PC-3 (cell line): ENCODE data around the gene TSGA10IP. TPM values are rescaled to one million over a fixed set of nuclear protein-coding genes. Genes with fewer than 3 reads are reported as not detected.

Experiments
- ATAC-seq: fragments of 200-7000 bp; cut with Tn5 transposase; 2 replicates; pipeline ENCODE4 v1.9.1; 2020; ENCODE audit warnings: mild to moderate bottlenecking, moderate library complexity
- BruUV-seq: library from RNA; stranded (reverse); fragments of 400-500 nt; replicated peaks from 2 replicates; lab custom pipeline; 2021; lab: Mats Ljungman, UMichigan
- CTCF ChIA-PET: fragments of 300-600 bp; sonication (Branson Sonifier 250); formaldehyde crosslinking; loops from one replicate; lab custom pipeline; 2022; ENCODE audit warnings: antibody characterized with exemption; lab: Charles Lee
- POLR2A ChIA-PET: fragments of 300-600 bp; sonication (Branson Sonifier 250); formaldehyde crosslinking; loops from one replicate; lab custom pipeline; 2022; ENCODE audit warnings: antibody characterized with exemption; ENCODE audit not compliant: unreplicated experiment; lab: Charles Lee
- DNase-seq: peaks from one replicate; pipeline ENCODE4 v3.0.0-alpha.2; 2015
- H2AFZ ChIP-seq: fragments of 300-600 bp; sonication (generic); 2 replicates; pipeline ENCODE4 v1.6.0; 2016; ENCODE audit warnings: antibody characterized with exemption, low read length
- H3F3A ChIP-seq: fragments of 300-600 bp; sonication (generic); one replicate; pipeline ENCODE4 v1.6.0; 2017; ENCODE audit warnings: antibody characterized with exemption, low read length, control low read depth, mild to moderate bottlenecking; ENCODE audit not compliant: unreplicated experiment
- H3K27ac ChIP-seq: fragments of 300-600 bp; sonication (generic); 2 replicates; pipeline ENCODE4 v1.5.1; 2016; ENCODE audit warnings: mild to moderate bottlenecking, low read length
- H3K27me3 ChIP-seq: fragments of 300-600 bp; sonication (generic); 2 replicates; pipeline ENCODE4 v1.6.1; 2016; ENCODE audit warnings: low read length, mixed read lengths
- H3K36me3 ChIP-seq: fragments of 300-600 bp; sonication (generic); 2 replicates; pipeline ENCODE4 v1.6.1; 2016; ENCODE audit warnings: low read depth, mixed run types, low read length, mixed read lengths
- H3K4me1 ChIP-seq: fragments of 300-600 bp; sonication (generic); 2 replicates; pipeline ENCODE4 v1.5.1; 2016; ENCODE audit warnings: low read length; ENCODE audit not compliant: insufficient read depth
- H3K4me2 ChIP-seq: fragments of 300-600 bp; sonication (generic); 2 replicates; pipeline ENCODE4 v1.6.0; 2016; ENCODE audit warnings: low read length
- H3K4me3 ChIP-seq: fragments of 300-600 bp; sonication (generic); 2 replicates; pipeline ENCODE4 v1.5.1; 2016; ENCODE audit warnings: mild to moderate bottlenecking, low read length, mixed read lengths
- H3K79me2 ChIP-seq: fragments of 300-600 bp; sonication (generic); 2 replicates; pipeline ENCODE4 v1.6.1; 2017; ENCODE audit warnings: low read length, mixed read lengths
- H3K9ac ChIP-seq: fragments of 300-600 bp; sonication (generic); 2 replicates; pipeline ENCODE4 v1.6.0; 2016; ENCODE audit warnings: mild to moderate bottlenecking, low read length
- H3K9me2 ChIP-seq: fragments of 300-600 bp; sonication (generic); replicated peaks from 2 replicates; pipeline ENCODE4 v1.6.1; 2016; ENCODE audit warnings: mixed run types, low read length, mixed read lengths
- H3K9me3 ChIP-seq: fragments of 300-600 bp; sonication (generic); 2 replicates; pipeline ENCODE4 v1.6.1; 2016; ENCODE audit warnings: low read length, mixed read lengths
- H4K20me1 ChIP-seq: fragments of 300-600 bp; sonication (generic); 2 replicates; pipeline ENCODE4 v1.6.1; 2016; ENCODE audit warnings: low read length, mixed read lengths
- EZH2 ChIP-seq: fragments of 300-600 bp; sonication (generic); IDR thresholded peaks from one replicate; pipeline ENCODE4 v1.6.1; 2017; ENCODE audit warnings: antibody characterized with exemption, mild to moderate bottlenecking, low read length; ENCODE audit not compliant: unreplicated experiment
- EZH2phosphoT487 ChIP-seq: fragments of 300-600 bp; sonication (generic); IDR thresholded peaks from 2 replicates; pipeline ENCODE4 v1.6.1; 2018; ENCODE audit warnings: mild to moderate bottlenecking, antibody characterized with exemption, low read length, borderline replicate concordance
- intact Hi-C: fragments of 100-400 bp; cut with micrococcal nuclease; formaldehyde crosslinking; loops from 2 replicates; pipeline ENCODE4 v1.9.0; 2023
- total RNA-seq: library from RNA; depleted of rRNA; stranded (reverse); fragments of >200 nt; gene quantifications from 2 replicates; pipeline ENCODE4 v1.2.3, GENCODE V29; 2014
- TF ChIP-seq, protein P1 (sequence below): fragments of 300-600 bp; sonication (generic); conservative IDR thresholded peaks from 2 replicates; pipeline ENCODE4 v1.5.1; 2017; ENCODE audit warnings: antibody characterized with exemption, low read depth, mild to moderate bottlenecking, low read length

The TSGA10IP gene
- total RNA-seq, 1 experiment from 2014 or later = not detected

DNA sequence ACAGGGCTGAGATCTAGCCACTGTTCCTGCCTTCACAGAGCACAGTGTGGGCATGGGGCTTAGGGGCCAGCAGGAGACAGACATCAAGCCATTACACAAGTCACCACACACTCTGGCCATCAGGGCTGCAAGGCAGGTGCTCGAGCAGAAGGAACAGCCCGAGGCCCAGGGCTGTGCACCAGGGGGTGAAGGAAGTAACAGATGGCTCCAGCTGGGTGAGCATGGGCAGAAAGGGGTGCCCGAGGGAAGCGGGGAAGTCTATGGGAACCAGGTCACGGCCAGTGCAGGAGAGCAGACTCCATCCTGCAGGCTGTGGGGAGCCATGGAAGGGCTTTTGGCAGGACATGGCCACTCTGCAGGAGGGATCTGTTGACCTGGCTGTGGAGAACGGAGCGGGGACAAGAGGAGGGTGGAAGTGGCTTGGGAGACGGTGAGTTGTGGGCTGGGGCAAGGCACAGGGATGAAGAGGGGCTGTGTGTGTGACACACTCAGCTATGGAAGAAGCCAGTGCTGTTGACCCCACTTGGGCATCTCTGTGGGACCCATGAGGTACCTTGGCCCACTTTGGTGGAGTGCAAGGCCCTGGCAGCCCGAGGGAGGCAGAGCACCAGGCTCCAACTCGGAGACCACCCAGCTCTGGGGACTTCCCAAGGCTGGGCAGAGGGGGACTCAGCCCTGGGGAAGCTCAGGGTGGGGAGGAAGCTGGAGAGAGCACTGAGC, 30.0 kb upstream of the TSGA10IP start:
- POLR2A ChIA-PET = interaction anchor here (0.5 to 1.7 kb wide), 8 partner anchors 12 to 1670 kb away, joined by 3 to 35 read pairs (median 8); partner anchors contain the start of genes CCDC85B, FIBP and FOSL1
- no peak; the same call in 1 of the 2 replicates for ATAC-seq
- Histone ChIP-seq H3K9ac (peak overlapping the region; percentile 92), H3K79me2 (peaks cover 72% of the 10 kb centered on the region), H3K4me3 (no peak overlapping the region), H2AFZ (no peak overlapping the region), H4K20me1 (no peaks in the 10 kb centered on the region), H3F3A (peaks cover 5% of the 10 kb centered on the region), H3K9me2 (no peaks in the 10 kb centered on the region), H3K4me1 (peaks cover 75% of the 10 kb centered on the region), H3K36me3 (no peaks in the 10 kb centered on the region), H3K27ac (peak overlapping the region; percentile 93), H3K4me2 (peak overlapping the region; percentile 40), H3K27me3 (no peaks in the 10 kb centered on the region), H3K9me3 (no peaks in the 10 kb centered on the region)
- DNase-seq = no peak
- TF ChIP-seq, protein P1, sequence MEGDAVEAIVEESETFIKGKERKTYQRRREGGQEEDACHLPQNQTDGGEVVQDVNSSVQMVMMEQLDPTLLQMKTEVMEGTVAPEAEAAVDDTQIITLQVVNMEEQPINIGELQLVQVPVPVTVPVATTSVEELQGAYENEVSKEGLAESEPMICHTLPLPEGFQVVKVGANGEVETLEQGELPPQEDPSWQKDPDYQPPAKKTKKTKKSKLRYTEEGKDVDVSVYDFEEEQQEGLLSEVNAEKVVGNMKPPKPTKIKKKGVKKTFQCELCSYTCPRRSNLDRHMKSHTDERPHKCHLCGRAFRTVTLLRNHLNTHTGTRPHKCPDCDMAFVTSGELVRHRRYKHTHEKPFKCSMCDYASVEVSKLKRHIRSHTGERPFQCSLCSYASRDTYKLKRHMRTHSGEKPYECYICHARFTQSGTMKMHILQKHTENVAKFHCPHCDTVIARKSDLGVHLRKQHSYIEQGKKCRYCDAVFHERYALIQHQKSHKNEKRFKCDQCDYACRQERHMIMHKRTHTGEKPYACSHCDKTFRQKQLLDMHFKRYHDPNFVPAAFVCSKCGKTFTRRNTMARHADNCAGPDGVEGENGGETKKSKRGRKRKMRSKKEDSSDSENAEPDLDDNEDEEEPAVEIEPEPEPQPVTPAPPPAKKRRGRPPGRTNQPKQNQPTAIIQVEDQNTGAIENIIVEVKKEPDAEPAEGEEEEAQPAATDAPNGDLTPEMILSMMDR = no peak
- TF ChIP-seq EZH2 (no peak), EZH2phosphoT487 (no peak)
- no TSS peak for BruUV-seq
- CTCF ChIA-PET = interaction anchor here (1.1 to 1.3 kb wide), 2 partner anchors 15 to 27 kb away, joined by 3 to 16 read pairs; partner anchors contain the start of genes FIBP and FOSL1
- intact Hi-C loops = no loop called here

DNA sequence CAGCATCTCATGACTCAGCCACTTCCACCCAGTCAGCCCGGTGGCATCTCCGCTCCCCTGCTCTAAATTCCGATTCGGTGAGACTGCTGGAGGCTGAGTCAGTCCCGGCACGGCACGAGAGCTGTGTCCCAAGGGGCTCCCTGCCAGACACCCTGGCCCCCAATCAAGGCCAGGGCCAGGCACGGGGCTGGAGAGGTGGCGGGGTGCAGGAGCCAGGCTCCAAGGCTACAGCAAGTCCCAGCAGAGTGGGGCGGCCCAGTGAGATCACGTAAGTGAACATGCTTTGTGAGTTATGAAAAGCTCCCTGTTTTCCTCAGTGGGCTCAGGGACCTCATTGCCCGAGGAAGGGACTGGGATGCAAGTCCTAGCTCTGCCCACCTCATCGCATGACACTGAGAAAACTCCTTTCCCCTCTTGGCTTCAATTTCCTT, 29.4 kb upstream of the TSGA10IP start:
- peak overlapping the region; percentile 76; the same call in 1 of the 2 replicates for H3K4me3 ChIP-seq
- ChIA-PET POLR2A (interaction anchor here (0.5 to 1.7 kb wide), 8 partner anchors 13 to 1671 kb away, joined by 3 to 35 read pairs (median 8); partner anchors contain the start of genes CCDC85B, FIBP and FOSL1), CTCF (interaction anchor here (1.1 to 1.3 kb wide), 2 partner anchors 16 to 28 kb away, joined by 3 to 16 read pairs; partner anchors contain the start of genes FIBP and FOSL1)
- H3K36me3 ChIP-seq = no peaks in the 10 kb centered on the region
- no peak overlapping the region for H2AFZ ChIP-seq
- 0 out of 2 replicates have a peak, but pooled peaks cover 3% of the 10 kb centered on the region for H4K20me1 ChIP-seq
- peaks cover 73% of the 10 kb centered on the region for H3K79me2 ChIP-seq
- no peaks in the 10 kb centered on the region for H3K9me2 ChIP-seq
- BruUV-seq = no TSS peak
- no peaks in the 10 kb centered on the region for H3K9me3 ChIP-seq
- DNase-seq (peak; percentile 99), ATAC-seq (peak; percentile 41)
- H3F3A ChIP-seq = peaks cover 5% of the 10 kb centered on the region
- H3K4me1 ChIP-seq = peaks cover 72% of the 10 kb centered on the region
- peak overlapping the region; percentile 86 for H3K4me2 ChIP-seq
- intact Hi-C loops = no loop called here
- H3K9ac ChIP-seq = peak overlapping the region; percentile 92
- H3K27ac ChIP-seq = peak overlapping the region; percentile 93
- no peaks in the 10 kb centered on the region for H3K27me3 ChIP-seq
- TF ChIP-seq, protein P1 = no peak
- TF ChIP-seq EZH2 = no peak
- no peak for TF ChIP-seq EZH2phosphoT487
